K562 (cell line): ENCODE data around the gene TIPIN. TPM values are rescaled to one million over a fixed set of nuclear protein-coding genes. Genes with fewer than 3 reads are reported as not detected.

ENCODE experiments used
- ARHGAP35 ChIP-seq: fragments of 450-650 bp; IDR thresholded peaks from 2 replicates; pipeline ENCODE4 v1.6.1; 2018; ENCODE audit not compliant: partially characterized antibody
- ATF7 ChIP-seq: fragments of 450-650 bp; IDR thresholded peaks from 2 replicates; pipeline ENCODE4 v1.7.1; 2014; ENCODE audit warnings: mild to moderate bottlenecking, moderate library complexity
- BHLHE40 ChIP-seq: IDR thresholded peaks from 2 replicates; pipeline ENCODE4 v1.6.1; 2011; ENCODE audit warnings: low read length, improper control_type of control experiment
- CHD2 ChIP-seq: IDR thresholded peaks from 2 replicates; pipeline ENCODE4 v1.6.1; 2011; ENCODE audit warnings: low read depth, low read length
- CREM ChIP-seq: IDR thresholded peaks from 2 replicates; pipeline ENCODE4 v1.6.1; 2014; ENCODE audit warnings: antibody characterized with exemption, low read depth
- ETV1 ChIP-seq: fragments of 450-650 bp; conservative IDR thresholded peaks from 2 replicates; pipeline ENCODE4 v1.6.1; 2016; ENCODE audit warnings: missing genetic modification characterization, control low read depth, low read depth, missing compliant biosample characterization
- GABPA ChIP-seq: fragments of 200-800 bp; sonication (Bioruptor generic); conservative IDR thresholded peaks from 2 replicates; pipeline ENCODE4 v1.6.1; 2016; ENCODE audit warnings: low read depth, missing genetic modification characterization, missing compliant biosample characterization
- KLF16 ChIP-seq: IDR thresholded peaks from 2 replicates; pipeline ENCODE4 v1.6.1; 2016; ENCODE audit warnings: antibody characterized with exemption
- PHB ChIP-seq: fragments of 250-450 bp; sonication (Bioruptor Pico); IDR thresholded peaks from 2 replicates; pipeline ENCODE4 v1.5.0; 2021
- POLR3G ChIP-seq: IDR thresholded peaks from 2 replicates; pipeline ENCODE4 v1.6.1; 2011; ENCODE audit not compliant: insufficient read length, insufficient replicate concordance; ENCODE audit errors: extremely low read depth
- RB1 ChIP-seq: fragments of 450-650 bp; IDR thresholded peaks from 2 replicates; pipeline ENCODE4 v1.6.1; 2017; ENCODE audit warnings: low read depth, mild to moderate bottlenecking
- SAFB ChIP-seq: fragments of 200-400 bp; formaldehyde crosslinking; IDR thresholded peaks from 2 replicates; pipeline ENCODE4 v1.6.1; 2017; ENCODE audit warnings: low read depth, low read length, borderline replicate concordance
- TARDBP ChIP-seq: fragments of 450-650 bp; IDR thresholded peaks from 2 replicates; pipeline ENCODE4 v1.6.1; 2016
- ZKSCAN8 ChIP-seq: fragments of 200-800 bp; sonication (Bioruptor generic); IDR thresholded peaks from 2 replicates; pipeline ENCODE4 v1.6.1; 2016; ENCODE audit warnings: missing genetic modification characterization, missing compliant biosample characterization
- ZNF232 ChIP-seq: sonication (generic); formaldehyde crosslinking; IDR thresholded peaks from 2 replicates; pipeline ENCODE4 v1.8.0; 2022; ENCODE audit warnings: mild to moderate bottlenecking, missing genetic modification reagents
- ZNF668 ChIP-seq: fragments of 250-450 bp; sonication (Bioruptor Pico); IDR thresholded peaks from 2 replicates; pipeline ENCODE4 v1.8.0; 2022; ENCODE audit warnings: mild to moderate bottlenecking, inconsistent platforms
- polyA plus RNA-seq, 8 experiments: library from polyadenylated mRNA; depleted of rRNA in 4 of 8; stranded (reverse) in 5 of 8; unstranded in 3 of 8; fragments of >200 nt; fragmentation: Nextera tagmentation in 2 of 8; fragmentation: Illumina TruSeq in 1 of 8; extraction: Ambion mirVana in 2 of 8; extraction: Trizol in 1 of 8; gene quantifications; 2 replicates each; pipeline versions ENCODE4 v1.2.1 to v1.2.3, GENCODE V29; 2011 to 2014; ENCODE audit warnings: inconsistent platforms in 1 of 8, missing spikeins in 1 of 8
- total RNA-seq, 7 experiments: library from RNA; depleted of rRNA in 6 of 7; stranded (reverse); fragments of >200 nt in 6 of 7; fragmentation: Illumina TruSeq in 2 of 7; extraction: Trizol in 2 of 7; gene quantifications; 2 replicates each; pipeline versions ENCODE4 v1.2.1 to v1.2.3, GENCODE V29; 2011 to 2021; ENCODE audit warnings: low replicate concordance in 1 of 7
- TF ChIP-seq, protein P1 (sequence below): IDR thresholded peaks from 3 replicates; pipeline ENCODE4 v1.6.1; 2011; ENCODE audit warnings: borderline replicate concordance, mild to moderate bottlenecking; ENCODE audit not compliant: insufficient read length, insufficient read depth
- TF ChIP-seq, protein P2 (sequence below): sonication (generic); formaldehyde crosslinking; IDR thresholded peaks from 2 replicates; pipeline ENCODE4 v1.8.1; 2023; ENCODE audit warnings: mild to moderate bottlenecking, missing genetic modification reagents
- TF ChIP-seq, protein P3 (sequence below): fragments of 450-650 bp; formaldehyde crosslinking; IDR thresholded peaks from 2 replicates; pipeline ENCODE4 v1.4.0; 2020; ENCODE audit warnings: mild to moderate bottlenecking, moderate library complexity

TIPIN gene
- total and polyA plus RNA-seq, 9 of the 15 experiments (the other 6 are each of a cell fraction or from before 2014, with no cell fraction given): 22.9 to 61.4 (median 42.0) TPM

DNA sequence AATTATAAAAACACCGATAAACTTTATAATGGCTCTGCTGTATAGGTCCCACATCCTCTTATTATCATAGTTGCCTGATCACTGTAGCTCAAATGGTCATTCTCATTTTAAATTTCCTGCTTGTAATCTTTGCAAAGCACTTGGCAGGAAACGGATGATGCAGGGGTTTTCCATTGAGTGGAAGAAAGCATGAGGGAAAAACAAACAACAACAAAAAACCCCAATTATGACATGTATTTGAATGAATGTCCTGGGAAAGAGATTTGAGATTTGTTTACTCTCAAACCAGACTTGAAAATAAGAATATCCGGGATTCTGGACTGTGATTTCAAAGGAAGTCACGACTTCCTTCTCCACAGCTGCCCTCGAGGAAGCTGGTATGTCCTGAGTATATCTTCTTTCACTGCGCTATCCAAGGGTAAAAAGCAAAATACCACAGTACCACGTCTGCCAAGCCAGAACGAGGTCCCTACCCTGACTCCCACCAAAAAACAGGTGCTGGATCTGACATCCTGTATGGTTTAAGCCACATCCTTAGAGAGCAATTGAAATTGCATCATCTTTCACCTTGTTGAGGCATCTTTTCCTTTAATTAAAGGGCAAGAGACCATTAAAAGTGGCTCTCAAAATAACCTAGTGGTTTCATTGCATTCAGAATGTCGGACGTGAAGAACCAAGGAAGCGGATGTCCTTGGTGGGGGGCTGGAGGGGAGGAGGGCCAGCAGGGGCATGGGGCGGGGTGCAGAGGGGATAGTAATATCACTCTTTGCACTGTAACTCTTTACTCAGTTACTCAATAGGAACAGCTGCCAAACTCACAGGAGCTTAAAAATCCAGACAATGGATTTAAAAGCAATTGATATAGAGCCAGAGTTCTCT lies 13.5 kb upstream of the TIPIN start (continued):
- TF ChIP-seq BHLHE40: no peak
- TF ChIP-seq ETV1 (tag): peak; percentile 77
- TF ChIP-seq GABPA (tag): 0 out of 2 replicates have a peak, but pooled peaks have one; percentile 45
- TF ChIP-seq SAFB: no peak
- no peak for TF ChIP-seq KLF16
- TF ChIP-seq, protein P1, sequence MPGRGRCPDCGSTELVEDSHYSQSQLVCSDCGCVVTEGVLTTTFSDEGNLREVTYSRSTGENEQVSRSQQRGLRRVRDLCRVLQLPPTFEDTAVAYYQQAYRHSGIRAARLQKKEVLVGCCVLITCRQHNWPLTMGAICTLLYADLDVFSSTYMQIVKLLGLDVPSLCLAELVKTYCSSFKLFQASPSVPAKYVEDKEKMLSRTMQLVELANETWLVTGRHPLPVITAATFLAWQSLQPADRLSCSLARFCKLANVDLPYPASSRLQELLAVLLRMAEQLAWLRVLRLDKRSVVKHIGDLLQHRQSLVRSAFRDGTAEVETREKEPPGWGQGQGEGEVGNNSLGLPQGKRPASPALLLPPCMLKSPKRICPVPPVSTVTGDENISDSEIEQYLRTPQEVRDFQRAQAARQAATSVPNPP: no peak
- no peak for TF ChIP-seq ARHGAP35
- TF ChIP-seq, protein P2, sequence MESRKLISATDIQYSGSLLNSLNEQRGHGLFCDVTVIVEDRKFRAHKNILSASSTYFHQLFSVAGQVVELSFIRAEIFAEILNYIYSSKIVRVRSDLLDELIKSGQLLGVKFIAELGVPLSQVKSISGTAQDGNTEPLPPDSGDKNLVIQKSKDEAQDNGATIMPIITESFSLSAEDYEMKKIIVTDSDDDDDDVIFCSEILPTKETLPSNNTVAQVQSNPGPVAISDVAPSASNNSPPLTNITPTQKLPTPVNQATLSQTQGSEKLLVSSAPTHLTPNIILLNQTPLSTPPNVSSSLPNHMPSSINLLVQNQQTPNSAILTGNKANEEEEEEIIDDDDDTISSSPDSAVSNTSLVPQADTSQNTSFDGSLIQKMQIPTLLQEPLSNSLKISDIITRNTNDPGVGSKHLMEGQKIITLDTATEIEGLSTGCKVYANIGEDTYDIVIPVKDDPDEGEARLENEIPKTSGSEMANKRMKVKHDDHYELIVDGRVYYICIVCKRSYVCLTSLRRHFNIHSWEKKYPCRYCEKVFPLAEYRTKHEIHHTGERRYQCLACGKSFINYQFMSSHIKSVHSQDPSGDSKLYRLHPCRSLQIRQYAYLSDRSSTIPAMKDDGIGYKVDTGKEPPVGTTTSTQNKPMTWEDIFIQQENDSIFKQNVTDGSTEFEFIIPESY (CRISPR knock-in tag): no peak
- TF ChIP-seq PHB (CRISPR knock-in tag): no peak
- TF ChIP-seq ZNF668 (CRISPR knock-in tag): no peak
- no peak for TF ChIP-seq ZNF232 (CRISPR knock-in tag)
- no peak for TF ChIP-seq CHD2
- TF ChIP-seq ZKSCAN8 (CRISPR knock-in tag): no peak
- TF ChIP-seq CREM: no peak
- TF ChIP-seq RB1: no peak
- TF ChIP-seq, protein P3, sequence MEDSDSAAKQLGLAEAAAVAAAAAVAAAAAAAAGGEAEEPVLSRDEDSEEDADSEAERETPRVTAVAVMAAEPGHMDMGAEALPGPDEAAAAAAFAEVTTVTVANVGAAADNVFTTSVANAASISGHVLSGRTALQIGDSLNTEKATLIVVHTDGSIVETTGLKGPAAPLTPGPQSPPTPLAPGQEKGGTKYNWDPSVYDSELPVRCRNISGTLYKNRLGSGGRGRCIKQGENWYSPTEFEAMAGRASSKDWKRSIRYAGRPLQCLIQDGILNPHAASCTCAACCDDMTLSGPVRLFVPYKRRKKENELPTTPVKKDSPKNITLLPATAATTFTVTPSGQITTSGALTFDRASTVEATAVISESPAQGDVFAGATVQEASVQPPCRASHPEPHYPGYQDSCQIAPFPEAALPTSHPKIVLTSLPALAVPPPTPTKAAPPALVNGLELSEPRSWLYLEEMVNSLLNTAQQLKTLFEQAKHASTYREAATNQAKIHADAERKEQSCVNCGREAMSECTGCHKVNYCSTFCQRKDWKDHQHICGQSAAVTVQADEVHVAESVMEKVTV (CRISPR knock-in tag): no peak
- TF ChIP-seq TARDBP: 0 out of 2 replicates have a peak, but pooled peaks have one; percentile 12
- TF ChIP-seq POLR3G: no peak
- peak; percentile 86 for TF ChIP-seq ATF7
